ENCODE results near the gene EVI5L. TPM values are rescaled to one million over a fixed set of nuclear protein-coding genes. Genes with fewer than 3 reads are reported as not detected.

The EVI5L gene
- total and polyA plus RNA-seq, 9 donors = 5.1 to 15.9 (median 10.9) TPM

GRCh38 chr19:7899751-7900378 lies 69.8 kb downstream of the EVI5L start:
- peak in 3 of 5 donors; percentile 33 to 39 (median 33) for DNase-seq
- H3K27me3 ChIP-seq = no peaks in the 10 kb centered on the region
- intact Hi-C loops (cut with DNase I) = no loop called here

GRCh38 chr19:7900401-7900870 lies 70.4 kb downstream of the EVI5L start:
- no peaks in the 10 kb centered on the region for H3K36me3 ChIP-seq
- TF ChIP-seq CTCF (IDR thresholded peaks at IDR 0.05) = no peak
- no peak for TF ChIP-seq EP300 (IDR thresholded peaks at IDR 0.05)
- no peak for TF ChIP-seq POLR2A (IDR thresholded peaks at IDR 0.05)
- H3K9me3 ChIP-seq = no peaks in the 10 kb centered on the region
- 70 to 82% (median 75%) methylated on average over 21 of the region's 21 CpGs for WGBS, 3 donors
- H3K27ac ChIP-seq = no peak overlapping the region
- peak in 2 of 5 donors; percentile 32 to 38 for DNase-seq
- H3K4me1 ChIP-seq (ENCODE audit: insufficient read depth) = peaks cover 9% of the 10 kb centered on the region
- H3K27me3 ChIP-seq = no peaks in the 10 kb centered on the region
- H3K4me3 ChIP-seq = no peak overlapping the region
- intact Hi-C loops (cut with DNase I) = no loop called here

More at GRCh38 chr19:7899751-7900378, 69.8 kb downstream of the EVI5L start:
- Histone ChIP-seq H3K36me3 (no peaks in the 10 kb centered on the region), H3K9me3 (no peaks in the 10 kb centered on the region), H3K4me3 (no peak overlapping the region), H3K27ac (no peak overlapping the region), H3K4me1 (ENCODE audit: insufficient read depth) (peaks cover 6% of the 10 kb centered on the region)
- 88 to 91% (median 91%) methylated on average over 34 of the region's 34 CpGs for WGBS, 3 donors
- TF ChIP-seq POLR2A (IDR thresholded peaks at IDR 0.05) (no peak), CTCF (IDR thresholded peaks at IDR 0.05) (no peak), EP300 (IDR thresholded peaks at IDR 0.05) (no peak)

- Histone ChIP-seq H3K4me1 (ENCODE audit: insufficient read depth) (peaks cover 12% of the 10 kb centered on the region), H3K27ac (no peak overlapping the region), H3K27me3 (no peaks in the 10 kb centered on the region), H3K4me3 (no peak overlapping the region), H3K36me3 (no peaks in the 10 kb centered on the region), H3K9me3 (no peaks in the 10 kb centered on the region)
- TF ChIP-seq POLR2A (IDR thresholded peaks at IDR 0.05) = no peak
- TF ChIP-seq EP300 (IDR thresholded peaks at IDR 0.05) = no peak
- TF ChIP-seq CTCF (IDR thresholded peaks at IDR 0.05) = no peak
- no peak for DNase-seq
- WGBS, 3 donors = 71 to 84% (median 75%) methylated on average over 3 of the region's 3 CpGs
- intact Hi-C loops (cut with DNase I) = no loop called here
Measured at GRCh38 chr19:7900931-7901330, 70.9 kb downstream of the EVI5L start.

- no peaks in the 10 kb centered on the region for H3K27me3 ChIP-seq
- no peak overlapping the region for H3K4me3 ChIP-seq
- H3K4me1 ChIP-seq (ENCODE audit: insufficient read depth) = peaks cover 13% of the 10 kb centered on the region
- no peak for DNase-seq
- TF ChIP-seq POLR2A (IDR thresholded peaks at IDR 0.05) (no peak), CTCF (IDR thresholded peaks at IDR 0.05) (no peak), EP300 (IDR thresholded peaks at IDR 0.05) (no peak)
- intact Hi-C loops (cut with DNase I) = no loop called here
- H3K27ac ChIP-seq = no peak overlapping the region
- no peaks in the 10 kb centered on the region for H3K36me3 ChIP-seq
- 89 to 92% (median 89%) methylated on average over 7 of the region's 7 CpGs for WGBS, 3 donors
- no peaks in the 10 kb centered on the region for H3K9me3 ChIP-seq
Measured at GRCh38 chr19:7901337-7901736, 71.3 kb downstream of the EVI5L start.
